Endothelial cell of umbilical vein (primary cell): ENCODE data around the gene RAB11FIP3.

ENCODE experiments used
- CTCF ChIP-seq, 2 donors: IDR thresholded peaks; 1 replicate in 1 of 2; 2 replicates in 1 of 2; pipeline ENCODE4 v1.5.1; 2011; ENCODE audit warnings: low read length in 2 of 2, mild to moderate bottlenecking in 2 of 2, moderate library complexity in 2 of 2, control low read depth in 1 of 2, inconsistent platforms in 1 of 2, low read depth in 1 of 2; ENCODE audit not compliant: insufficient read depth in 1 of 2; ENCODE audit errors: extremely low read depth in 1 of 2
- EZH2 ChIP-seq: IDR thresholded peaks from 2 replicates; pipeline ENCODE4 v1.6.1; 2012; ENCODE audit warnings: borderline replicate concordance, low read depth, mild to moderate bottlenecking, moderate library complexity, low read length, inconsistent platforms; ENCODE audit not compliant: severe bottlenecking
- FOS ChIP-seq: IDR thresholded peaks from 2 replicates; pipeline ENCODE4 v1.6.1; 2011; ENCODE audit warnings: mild to moderate bottlenecking, low read length, moderate library complexity, borderline replicate concordance; ENCODE audit not compliant: insufficient read depth
- MAX ChIP-seq: IDR thresholded peaks from 2 replicates; pipeline ENCODE4 v1.6.1; 2011; ENCODE audit not compliant: insufficient read depth, insufficient read length
- MYC ChIP-seq: IDR thresholded peaks from one replicate; pipeline ENCODE4 v1.6.1; 2011; ENCODE audit warnings: mild to moderate bottlenecking, low read depth, low read length
- POLR2A ChIP-seq: IDR thresholded peaks from 2 replicates; pipeline ENCODE4 v1.6.1; 2012; ENCODE audit warnings: low read depth, mild to moderate bottlenecking, control low read depth, low read length
- POLR2AphosphoS5 ChIP-seq: IDR thresholded peaks from 2 replicates; pipeline ENCODE4 v1.6.1; 2012; ENCODE audit warnings: low read depth, mild to moderate bottlenecking, control low read depth, low read length, moderate library complexity; ENCODE audit not compliant: insufficient read depth

- TF ChIP-seq POLR2A (no peak), CTCF (IDR thresholded peaks at IDR 0.05; ENCODE audit: extremely low read depth in 1 of 2, insufficient read depth in 1 of 2, low read depth in 1 of 2, low read length in 2 of 2) (no peak), MAX (no peak), EZH2 (no peak), MYC (no peak), POLR2AphosphoS5 (no peak), FOS (no peak)
Measured at GRCh38 chr16:400061-400591, 25.3 kb upstream of the RAB11FIP3 start.
